GM19043 (cell line): ENCODE results near the gene PALD1.

Source experiments
- ATAC-seq: cut with Tn5 transposase; IDR thresholded peaks from one replicate; pipeline ENCODE4 v1.9.1; 2021; ENCODE audit warnings: low read depth; ENCODE audit not compliant: unreplicated experiment

PALD1 gene

GRCh38 chr10:70586348-70586930 is 107.9 kb downstream of the PALD1 start:
- no peak for ATAC-seq

- ATAC-seq, result no peak
Observed at GRCh38 chr10:70587045-70587658, 108.6 kb downstream of the PALD1 start.

GRCh38 chr10:70588255-70588654 is 109.7 kb downstream of the PALD1 start:
- no peak for ATAC-seq

- no peak for ATAC-seq
Observed at GRCh38 chr10:70588859-70589570, 110.4 kb downstream of the PALD1 start.

- ATAC-seq, result no peak
Observed at GRCh38 chr10:70589762-70590654, 111.4 kb downstream of the PALD1 start.

- ATAC-seq, result no peak
Observed at GRCh38 chr10:70590655-70591416, 112.3 kb downstream of the PALD1 start.

- no peak for ATAC-seq
Observed at GRCh38 chr10:70592186-70592735, 113.7 kb downstream of the PALD1 start.

- no peak for ATAC-seq
Observed at GRCh38 chr10:70592746-70593512, 114.4 kb downstream of the PALD1 start.

GRCh38 chr10:70593513-70593890 is 114.9 kb downstream of the PALD1 start:
- no peak for ATAC-seq

GRCh38 chr10:70594161-70594560 is 115.6 kb downstream of the PALD1 start:
- ATAC-seq, result no peak

- no peak for ATAC-seq
Observed at GRCh38 chr10:70595566-70596016, 117.0 kb downstream of the PALD1 start.

- no peak for ATAC-seq
Observed at GRCh38 chr10:70596110-70596798, 117.7 kb downstream of the PALD1 start.

- ATAC-seq, result no peak
Observed at GRCh38 chr10:70596860-70597809, 118.6 kb downstream of the PALD1 start.

GRCh38 chr10:70597856-70598815 is 119.6 kb downstream of the PALD1 start:
- no peak for ATAC-seq

- ATAC-seq, result no peak
Observed at GRCh38 chr10:70598857-70599295, 120.3 kb downstream of the PALD1 start.

GRCh38 chr10:70599319-70599718 is 120.8 kb downstream of the PALD1 start:
- no peak for ATAC-seq
